Large intestine (tissue), 12 donors: ENCODE results near the gene BAX. TPM values are rescaled to one million over a fixed set of nuclear protein-coding genes. Genes with fewer than 3 reads are reported as not detected.
"Not testable (repeated sequence)": the region's sequence is repeated elsewhere in the genome, so short reads cannot be mapped to it uniquely, and the experiment has no call there.

Experiments
- DNase-seq, 2 donors: peaks; one replicate each; pipeline versions ENCODE4 v3.0.0 to v3.0.0-alpha.2; 2013
- H3K27ac ChIP-seq: one replicate; pipeline ENCODE4 v1.5.1; 2013; ENCODE audit warnings: low read length
- H3K27me3 ChIP-seq: 2 replicates; pipeline ENCODE4 v1.6.1; 2013; ENCODE audit warnings: low read length; ENCODE audit not compliant: control insufficient read depth, insufficient read depth
- H3K36me3 ChIP-seq: 2 replicates; pipeline ENCODE4 v1.6.1; 2013; ENCODE audit warnings: low read length; ENCODE audit not compliant: control insufficient read depth, insufficient read depth
- H3K4me1 ChIP-seq: one replicate; pipeline ENCODE4 v1.6.1; 2013; ENCODE audit warnings: low read length; ENCODE audit not compliant: control insufficient read depth, insufficient read depth
- H3K4me3 ChIP-seq: one replicate; pipeline ENCODE4 v1.5.1; 2013; ENCODE audit warnings: low read length
- H3K9me3 ChIP-seq: one replicate; pipeline ENCODE4 v1.6.1; 2013; ENCODE audit warnings: mild to moderate bottlenecking, low read depth, low read length, moderate library complexity; ENCODE audit not compliant: control insufficient read depth
- WGBS: methylation state at CpG from one replicate; pipeline ENCODE4 v1.1.5; 2013; ENCODE audit warnings: low lambda C conversion rate; ENCODE audit not compliant: insufficient coverage; 5-methylcytosine and 5-hydroxymethylcytosine counted together
- long read RNA-seq, 11 donors: transcript quantifications; one replicate each; lab custom pipeline, GENCODE V29; 2026
- polyA plus RNA-seq: library from polyadenylated mRNA; unstranded; fragments of 120-200 nt; gene quantifications from one replicate; pipeline ENCODE4 v1.2.1, GENCODE V29; 2013

The BAX gene
- 129 TPM for polyA plus RNA-seq
- long read RNA-seq, donor 1, transcript BAX-202 (6 exons, 793 nt): major isoform, 26 of 41 reads
- long read RNA-seq, donor 1, partial matches to known transcripts: 12 of 41 reads
- long read RNA-seq, donor 1, other reads (novel, unspliced or antisense): 0 of 41 reads
- long read RNA-seq, donor 2, transcript BAX-207 (5 exons, 1,346 nt): minor isoform, 5 of 68 reads
- long read RNA-seq, donor 2, transcript BAX-201 (5 exons, 1,358 nt): minor isoform, 5 of 68 reads
- long read RNA-seq, donor 2, transcript BAX-202 (6 exons, 793 nt): major isoform, 46 of 68 reads
- long read RNA-seq, donor 2, partial matches to known transcripts: 12 of 68 reads
- long read RNA-seq, donor 2, other reads (novel, unspliced or antisense): 0 of 68 reads
- long read RNA-seq, donor 3, transcript BAX-202 (6 exons, 793 nt): major isoform, 74 of 113 reads
- long read RNA-seq, donor 3, partial matches to known transcripts: 21 of 113 reads
- long read RNA-seq, donor 3, other reads (novel, unspliced or antisense): 0 of 113 reads
- long read RNA-seq, donor 4, transcript BAX-202 (6 exons, 793 nt): major isoform, 8 of 9 reads
- long read RNA-seq, donor 4, partial matches to known transcripts: 0 of 9 reads
- long read RNA-seq, donor 4, other reads (novel, unspliced or antisense): 0 of 9 reads
- long read RNA-seq, donor 5, transcript BAX-202 (6 exons, 793 nt): major isoform, 18 of 23 reads
- long read RNA-seq, donor 5, partial matches to known transcripts: 0 of 23 reads
- long read RNA-seq, donor 5, other reads (novel, unspliced or antisense): 0 of 23 reads
- long read RNA-seq, donor 6, transcript BAX-202 (6 exons, 793 nt): major isoform, 53 of 81 reads
- long read RNA-seq, donor 6, transcript BAX-207 (5 exons, 1,346 nt): minor isoform, 5 of 81 reads
- long read RNA-seq, donor 6, partial matches to known transcripts: 17 of 81 reads
- long read RNA-seq, donor 6, other reads (novel, unspliced or antisense): 0 of 81 reads
- long read RNA-seq, donor 7, transcript BAX-202 (6 exons, 793 nt): major isoform, 24 of 27 reads
- long read RNA-seq, donor 7, partial matches to known transcripts: 0 of 27 reads
- long read RNA-seq, donor 7, other reads (novel, unspliced or antisense): 0 of 27 reads
- long read RNA-seq, donor 8, transcript BAX-207 (5 exons, 1,346 nt): minor isoform, 6 of 75 reads
- long read RNA-seq, donor 8, transcript BAX-202 (6 exons, 793 nt): major isoform, 55 of 75 reads
- long read RNA-seq, donor 8, partial matches to known transcripts: 5 of 75 reads
- long read RNA-seq, donor 8, other reads (novel, unspliced or antisense): 0 of 75 reads
- long read RNA-seq, donor 9, transcript BAX-202 (6 exons, 793 nt): major isoform, 44 of 64 reads
- long read RNA-seq, donor 9, transcript BAX-207 (5 exons, 1,346 nt): minor isoform, 7 of 64 reads
- long read RNA-seq, donor 9, partial matches to known transcripts: 7 of 64 reads
- long read RNA-seq, donor 9, other reads (novel, unspliced or antisense): 0 of 64 reads
- long read RNA-seq, donor 10, transcript BAX-207 (5 exons, 1,346 nt): minor isoform, 8 of 73 reads
- long read RNA-seq, donor 10, transcript BAX-202 (6 exons, 793 nt): major isoform, 52 of 73 reads
- long read RNA-seq, donor 10, partial matches to known transcripts: 6 of 73 reads
- long read RNA-seq, donor 10, other reads (novel, unspliced or antisense): 0 of 73 reads
- long read RNA-seq, donor 11, transcript BAX-202 (6 exons, 793 nt): major isoform, 24 of 42 reads
- long read RNA-seq, donor 11, partial matches to known transcripts: 11 of 42 reads
- long read RNA-seq, donor 11, other reads (novel, unspliced or antisense): 0 of 42 reads

DNA sequence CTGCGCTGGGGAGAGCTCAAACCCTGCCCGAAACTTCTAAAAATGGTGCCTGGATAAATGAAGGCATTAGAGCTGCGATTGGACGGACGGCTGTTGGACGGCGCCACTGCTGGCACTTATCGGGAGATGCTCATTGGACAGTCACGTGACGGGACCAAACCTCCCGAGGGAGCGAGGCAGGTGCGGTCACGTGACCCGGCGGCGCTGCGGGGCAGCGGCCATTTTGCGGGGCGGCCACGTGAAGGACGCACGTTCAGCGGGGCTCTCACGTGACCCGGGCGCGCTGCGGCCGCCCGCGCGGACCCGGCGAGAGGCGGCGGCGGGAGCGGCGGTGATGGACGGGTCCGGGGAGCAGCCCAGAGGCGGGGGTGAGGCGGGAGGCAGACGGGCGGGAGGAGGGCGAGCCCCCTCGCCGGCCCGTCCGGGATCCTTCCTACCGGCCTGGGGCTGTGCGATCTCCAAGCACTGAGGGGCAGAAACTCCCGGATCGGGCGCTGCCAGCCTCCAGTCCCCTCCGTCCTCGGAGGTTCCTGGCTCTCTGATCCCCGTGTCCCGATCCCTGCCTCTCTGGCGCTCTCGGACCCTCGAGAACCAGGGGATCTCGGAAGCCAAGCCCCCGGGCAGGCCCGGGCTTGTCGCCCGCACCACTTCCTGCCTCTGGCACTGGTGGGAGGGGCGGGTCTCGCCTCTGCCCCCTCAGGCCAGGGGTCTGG is at the start of gene BAX:
TSS of gene BAX (plus strand) at position 281 of the 713 bp plus-strand sequence. CDS start at position 335, 54 bp downstream.
- H3K27ac ChIP-seq: peak within 1 kb of the TSS; percentile 76
- DNase-seq: peak; percentile 97 to 99
- no CpG with 5 or more reads among the region's 71 CpGs for WGBS

DNA sequence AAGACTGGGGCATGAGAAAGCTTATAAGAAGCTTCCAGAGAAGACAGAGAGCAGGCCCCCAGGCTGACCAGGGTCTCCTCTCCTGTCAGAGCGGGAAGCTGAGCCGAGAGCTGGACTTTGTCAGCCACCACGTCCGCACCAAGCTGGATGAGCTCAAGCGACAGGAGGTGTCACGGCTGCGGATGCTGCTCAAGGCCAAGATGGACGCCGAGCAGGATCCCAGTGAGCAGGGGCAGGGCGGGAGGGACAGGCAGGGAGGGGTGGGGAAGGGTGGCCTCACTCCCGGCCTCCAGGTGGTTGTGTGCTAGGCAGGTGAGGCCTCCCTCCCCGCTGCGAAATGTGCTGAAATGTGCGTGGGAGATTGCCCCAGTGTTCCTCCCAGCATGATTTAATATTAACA is 49.0 kb upstream of the BAX start:
- peaks cover 15% of the 10 kb centered on the region for H3K4me1 ChIP-seq
- DNase-seq: no peak
- no peaks in the 10 kb centered on the region for H3K27me3 ChIP-seq
- peaks cover 59% of the 10 kb centered on the region for H3K36me3 ChIP-seq
- H3K4me3 ChIP-seq: no peak overlapping the region
- 92% methylated on average over 2 of the region's 14 CpGs for WGBS
- H3K27ac ChIP-seq: no peak overlapping the region
- H3K9me3 ChIP-seq: peaks cover 5% of the 10 kb centered on the region

More for the DNA sequence above, at the start of gene BAX:
- Histone ChIP-seq H3K36me3 (peaks cover 9% of the 10 kb centered on the region), H3K4me3 (peak within 1 kb of the TSS; percentile 99), H3K27me3 (no peaks in the 10 kb centered on the region), H3K9me3 (no peaks in the 10 kb centered on the region), H3K4me1 (peaks cover 18% of the 10 kb centered on the region)

DNA sequence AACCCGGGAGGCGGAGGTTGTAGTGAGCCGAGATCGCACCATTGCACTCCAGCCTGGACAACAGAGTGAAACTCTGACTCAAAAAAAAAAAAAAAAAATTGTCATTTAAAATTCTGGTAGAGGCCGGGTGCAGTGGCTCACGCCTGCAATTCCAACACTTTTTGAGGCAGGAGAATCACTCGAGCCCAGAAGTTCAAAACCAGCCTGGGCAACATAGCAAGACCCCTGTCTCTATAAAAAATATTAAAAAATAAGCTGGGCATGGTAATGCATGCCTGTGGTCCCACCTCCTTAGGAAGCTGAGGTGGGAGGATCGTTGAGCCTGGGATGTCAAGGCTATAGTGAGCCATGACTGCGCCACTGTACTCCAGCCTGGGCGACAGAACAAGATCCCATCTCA is 48.4 kb upstream of the BAX start:
- H3K27ac ChIP-seq: peak overlapping the region; percentile 89
- 100% methylated on average over 4 of the region's 10 CpGs for WGBS
- H3K4me3 ChIP-seq: no peak overlapping the region
- no peaks in the 10 kb centered on the region for H3K27me3 ChIP-seq
- H3K36me3 ChIP-seq: peaks cover 65% of the 10 kb centered on the region
- H3K9me3 ChIP-seq: peaks cover 5% of the 10 kb centered on the region
- no peak for DNase-seq
- H3K4me1 ChIP-seq: peaks cover 15% of the 10 kb centered on the region

DNA sequence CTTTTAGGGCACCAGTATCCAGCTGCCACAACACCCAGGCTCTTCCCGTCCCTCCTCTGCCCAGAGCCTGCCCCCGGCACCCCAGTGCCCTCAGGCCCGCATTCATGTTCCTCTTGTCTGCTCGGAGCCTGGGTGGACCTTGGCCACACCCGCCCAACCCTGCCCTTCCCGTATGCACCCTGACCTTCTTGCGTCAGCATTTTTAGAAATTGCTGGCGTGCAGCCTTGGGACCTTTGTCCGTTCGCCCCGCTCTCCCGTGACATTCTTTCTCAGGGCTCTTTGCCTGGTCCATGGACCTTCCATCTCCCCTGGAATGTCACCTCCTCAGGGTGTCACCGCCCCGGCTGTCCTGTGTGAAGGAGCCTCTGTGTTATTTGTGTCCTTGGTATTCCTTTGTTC is 47.0 kb upstream of the BAX start:
- peak; percentile 96 to 98 for DNase-seq
- peaks cover 5% of the 10 kb centered on the region for H3K9me3 ChIP-seq
- H3K27me3 ChIP-seq: no peaks in the 10 kb centered on the region
- H3K27ac ChIP-seq: peak overlapping the region; percentile 89
- no CpG with 5 or more reads among the region's 14 CpGs for WGBS
- peaks cover 71% of the 10 kb centered on the region for H3K36me3 ChIP-seq
- H3K4me3 ChIP-seq: no peak overlapping the region
- H3K4me1 ChIP-seq: peaks cover 15% of the 10 kb centered on the region

DNA sequence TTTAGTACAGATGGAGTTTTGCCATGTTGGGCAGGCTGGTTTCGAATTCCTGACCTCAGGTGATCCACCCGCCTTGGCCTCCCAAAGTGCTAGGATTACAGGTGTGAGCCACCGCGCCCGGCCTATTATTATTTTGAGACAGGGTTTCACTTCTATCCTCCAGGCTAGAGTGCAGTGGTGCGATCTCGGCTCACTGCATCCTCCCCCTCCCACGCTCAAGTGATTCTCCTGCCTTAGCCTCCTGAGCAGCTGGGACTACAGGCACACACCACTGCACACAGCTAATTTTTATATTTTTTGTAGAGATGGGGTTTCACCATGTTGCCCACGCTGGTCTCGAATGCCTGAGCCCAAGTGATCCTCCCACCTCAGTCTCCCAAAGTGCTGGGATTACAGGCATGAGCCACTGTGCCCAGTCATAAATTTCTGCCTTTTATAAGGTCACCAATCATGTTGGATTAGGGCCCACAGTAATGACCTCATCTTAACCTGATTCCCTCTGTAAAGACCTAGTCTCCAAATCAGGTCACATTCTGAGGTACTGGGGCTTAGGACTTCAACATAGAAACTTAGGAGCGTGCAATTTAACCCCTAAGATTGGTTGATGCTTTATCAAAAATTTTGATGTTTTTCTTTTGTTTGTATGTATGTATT is 45.1 kb upstream of the BAX start:
- Histone ChIP-seq H3K36me3 (peaks cover 84% of the 10 kb centered on the region), H3K27ac (peak overlapping the region; percentile 64), H3K4me1 (peaks cover 15% of the 10 kb centered on the region)
- not testable (repeated sequence) for H3K9me3 ChIP-seq, DNase-seq, H3K27me3 ChIP-seq, H3K4me3 ChIP-seq
- WGBS: no CpG with 5 or more reads among the region's 11 CpGs

DNA sequence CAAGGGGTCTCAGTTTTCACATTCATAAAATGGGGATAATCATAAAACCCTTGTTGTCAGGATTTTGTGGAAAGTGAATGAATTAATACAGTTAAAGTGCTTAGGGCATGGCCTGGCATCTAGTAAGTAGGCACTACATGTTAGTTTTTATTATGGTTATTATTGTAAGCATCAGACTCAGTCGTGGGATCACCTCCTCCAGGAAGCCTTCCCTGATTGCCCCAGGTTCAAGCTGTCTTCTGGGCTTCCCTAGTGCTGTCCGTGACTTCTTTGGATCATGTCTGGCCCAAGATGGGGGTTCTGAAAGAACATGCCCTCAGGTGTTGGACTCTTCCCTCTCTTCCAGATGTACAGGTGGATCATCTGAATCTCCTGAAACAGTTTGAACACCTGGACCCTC is 43.9 kb upstream of the BAX start:
- H3K36me3 ChIP-seq: peaks cover 83% of the 10 kb centered on the region
- H3K27me3 ChIP-seq: no peaks in the 10 kb centered on the region
- WGBS: no CpG with 5 or more reads among the region's 2 CpGs
- H3K4me1 ChIP-seq: peaks cover 15% of the 10 kb centered on the region
- H3K9me3 ChIP-seq: peaks cover 5% of the 10 kb centered on the region
- H3K4me3 ChIP-seq: no peak overlapping the region
- H3K27ac ChIP-seq: no peak overlapping the region
- DNase-seq: no peak

DNA sequence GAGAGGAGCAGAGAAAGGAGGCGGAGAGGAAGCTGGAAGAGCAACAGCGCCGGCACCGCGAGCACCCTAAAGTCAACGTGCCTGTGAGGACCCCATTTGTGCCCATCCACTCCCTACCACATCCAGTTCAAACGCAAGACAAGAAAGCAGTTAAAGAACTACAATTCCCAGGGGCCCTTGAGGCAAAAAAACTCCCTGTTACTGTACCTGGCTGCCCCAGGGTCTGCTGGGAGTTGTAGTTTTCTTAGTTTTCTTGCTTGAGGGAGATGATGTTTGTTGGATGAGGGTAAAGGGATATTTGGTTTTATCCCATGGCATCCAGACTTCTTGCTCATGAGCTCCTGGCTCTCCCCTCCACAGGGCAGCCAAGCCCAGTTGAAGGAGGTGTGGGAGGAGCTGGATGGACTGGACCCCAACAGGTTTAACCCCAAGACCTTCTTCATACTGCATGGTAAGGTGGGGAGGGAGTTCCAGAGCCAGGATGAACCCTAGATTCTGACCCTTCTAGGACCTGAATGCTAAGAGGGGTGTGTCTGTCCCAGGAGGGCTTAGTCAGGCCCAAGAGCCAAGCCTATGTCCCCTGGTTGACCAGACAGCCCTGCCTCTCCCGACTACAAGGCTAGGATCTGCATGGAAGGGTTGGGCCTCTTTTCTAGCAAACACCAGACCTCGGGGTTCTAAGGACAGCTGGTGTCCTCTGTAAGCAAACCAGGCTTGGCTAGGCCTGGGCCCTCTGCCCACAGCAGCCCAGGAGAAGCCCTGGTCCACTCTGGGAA is 41.4 kb upstream of the BAX start:
- Histone ChIP-seq H3K27me3 (no peaks in the 10 kb centered on the region), H3K36me3 (peaks cover 82% of the 10 kb centered on the region), H3K4me3 (no peak overlapping the region), H3K4me1 (peaks cover 5% of the 10 kb centered on the region), H3K9me3 (no peaks in the 10 kb centered on the region), H3K27ac (no peak overlapping the region)
- WGBS: 83% methylated on average over 1 of the region's 9 CpGs
- DNase-seq: no peak

DNA sequence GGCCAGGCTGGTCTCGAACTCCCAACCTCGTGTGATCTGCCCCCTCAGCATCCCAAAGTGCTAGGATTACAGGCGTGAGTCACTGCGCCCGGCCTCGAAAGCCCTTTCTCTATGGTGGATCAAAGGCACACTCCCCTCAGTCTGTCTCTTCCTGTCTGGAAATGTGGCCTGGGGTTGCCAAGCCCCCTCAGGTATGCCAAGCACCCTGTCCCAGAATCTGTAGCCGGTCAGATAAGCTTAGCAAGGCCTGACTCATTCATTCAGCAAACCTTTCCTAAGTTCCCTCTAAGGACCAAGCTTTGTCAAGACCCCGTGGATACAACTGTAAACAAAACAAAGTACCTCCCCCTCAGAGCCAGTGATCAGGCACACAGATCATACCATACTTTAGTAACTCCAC is 40.5 kb upstream of the BAX start:
- H3K4me1 ChIP-seq: no peaks in the 10 kb centered on the region
- H3K9me3 ChIP-seq: no peaks in the 10 kb centered on the region
- WGBS: no CpG with 5 or more reads among the region's 8 CpGs
- no peak for DNase-seq
- no peaks in the 10 kb centered on the region for H3K27me3 ChIP-seq
- H3K4me3 ChIP-seq: no peak overlapping the region
- no peak overlapping the region for H3K27ac ChIP-seq
- H3K36me3 ChIP-seq: peaks cover 86% of the 10 kb centered on the region
